GM19099 (cell line): Measurements from ENCODE around the gene TSBP1.

Experiments used
- POLR2A ChIP-seq: IDR thresholded peaks from 3 replicates; pipeline ENCODE4 v1.6.1; 2011; ENCODE audit warnings: low read depth; ENCODE audit not compliant: insufficient read length; ENCODE audit errors: extremely low read depth

Gene TSBP1, protein sequence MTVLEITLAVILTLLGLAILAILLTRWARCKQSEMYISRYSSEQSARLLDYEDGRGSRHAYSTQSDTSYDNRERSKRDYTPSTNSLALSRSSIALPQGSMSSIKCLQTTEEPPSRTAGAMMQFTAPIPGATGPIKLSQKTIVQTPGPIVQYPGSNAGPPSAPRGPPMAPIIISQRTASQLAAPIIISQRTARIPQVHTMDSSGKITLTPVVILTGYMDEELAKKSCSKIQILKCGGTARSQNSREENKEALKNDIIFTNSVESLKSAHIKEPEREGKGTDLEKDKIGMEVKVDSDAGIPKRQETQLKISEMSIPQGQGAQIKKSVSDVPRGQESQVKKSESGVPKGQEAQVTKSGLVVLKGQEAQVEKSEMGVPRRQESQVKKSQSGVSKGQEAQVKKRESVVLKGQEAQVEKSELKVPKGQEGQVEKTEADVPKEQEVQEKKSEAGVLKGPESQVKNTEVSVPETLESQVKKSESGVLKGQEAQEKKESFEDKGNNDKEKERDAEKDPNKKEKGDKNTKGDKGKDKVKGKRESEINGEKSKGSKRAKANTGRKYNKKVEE

DNA sequence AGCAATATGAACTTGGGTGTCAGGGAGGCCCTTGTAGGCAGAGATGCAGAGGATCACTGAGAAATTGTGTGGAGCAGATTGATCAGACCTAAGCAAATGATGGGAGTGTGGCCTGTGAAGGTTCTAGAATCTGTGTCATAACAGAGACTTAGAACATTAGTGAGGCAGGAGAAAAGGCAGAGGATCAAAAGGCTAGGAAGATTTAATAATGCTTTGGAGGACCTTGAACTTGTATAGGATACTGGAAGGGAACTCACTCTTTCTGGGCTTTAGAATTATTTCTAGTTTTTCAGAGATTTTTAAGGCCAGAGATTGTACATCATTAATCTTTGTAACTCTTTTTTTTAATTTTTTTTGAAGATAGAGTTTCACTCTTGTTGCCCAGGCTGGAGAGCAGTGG, at the start of gene TSBP1:
TSS of gene TSBP1 (minus strand) at position 101 of the 400 bp plus-strand sequence. CDS start 197 bp downstream, outside the sequence.
- TF ChIP-seq POLR2A: no peak

DNA sequence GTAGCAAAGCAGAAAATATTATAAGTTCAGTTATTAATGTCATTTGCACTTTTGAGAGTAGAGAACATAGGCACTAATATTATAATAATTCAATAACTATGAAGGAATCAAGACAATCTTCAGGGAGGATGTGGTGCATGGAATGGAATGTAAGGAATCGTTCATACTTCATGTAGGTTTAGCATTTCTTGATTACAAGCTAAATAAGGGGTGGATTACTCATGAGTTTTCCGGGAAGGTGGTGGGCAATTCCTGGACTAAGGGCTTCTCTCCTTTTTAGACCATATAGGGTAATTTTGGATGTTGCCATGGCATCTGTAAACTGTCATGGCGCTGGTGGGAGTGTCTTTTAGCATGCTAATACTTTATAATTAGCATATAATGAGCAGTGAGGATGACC, 44.3 kb upstream of the TSBP1 start:
- no peak for TF ChIP-seq POLR2A

DNA sequence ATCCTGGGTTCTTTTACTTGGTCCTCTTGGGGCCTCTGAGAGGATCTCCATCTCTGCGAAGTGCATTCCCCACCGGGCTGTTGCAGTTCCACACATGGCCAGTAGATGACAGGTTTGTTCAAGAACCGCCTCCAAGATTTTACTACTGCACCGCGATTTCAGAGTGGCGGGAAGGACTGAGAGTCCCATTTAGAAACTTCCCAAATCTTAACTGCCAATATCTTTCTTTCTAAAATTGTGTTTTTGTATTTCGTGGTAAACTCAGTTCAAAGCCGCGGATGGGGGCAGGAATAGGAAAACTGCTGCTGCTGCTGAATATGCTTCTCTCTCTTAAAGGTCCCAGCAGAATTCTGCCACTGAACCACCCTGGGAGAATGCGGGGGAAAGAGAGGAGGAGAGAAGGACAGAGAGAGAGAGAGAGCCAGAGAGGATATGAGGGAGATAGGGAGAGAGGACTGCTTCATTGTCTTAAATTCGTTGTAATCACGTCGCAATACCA, 43.9 kb upstream of the TSBP1 start:
- no peak for TF ChIP-seq POLR2A

DNA sequence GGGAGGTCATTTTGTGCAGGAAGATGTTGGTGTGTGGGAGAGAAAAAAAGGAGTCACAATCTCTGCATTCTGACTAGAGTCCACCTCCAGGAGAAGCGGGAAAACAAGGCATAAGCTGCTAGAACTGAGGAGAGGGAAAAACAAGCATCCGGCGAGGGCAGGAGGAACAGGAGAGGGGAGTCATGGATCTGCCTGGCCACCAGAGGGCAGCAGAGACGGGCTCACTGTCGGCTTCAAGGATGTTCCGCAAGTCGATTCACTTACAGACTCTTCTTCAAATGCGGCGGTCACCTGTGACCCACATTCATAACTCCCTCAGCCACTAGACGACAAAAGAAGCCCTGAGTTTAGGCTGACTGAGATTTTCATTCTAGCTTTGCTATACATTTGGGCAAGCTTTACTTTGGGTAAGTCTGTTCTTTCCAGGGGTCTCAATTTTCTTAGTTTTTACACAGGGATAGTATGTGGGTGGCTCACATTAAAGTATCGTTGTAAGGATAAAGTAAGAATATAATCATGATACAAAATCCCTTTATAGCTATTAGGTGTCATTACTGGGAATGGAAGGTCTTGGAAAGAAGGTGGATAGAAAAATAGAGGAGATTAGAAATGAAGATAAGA, 41.8 kb upstream of the TSBP1 start:
- TF ChIP-seq POLR2A: no peak

DNA sequence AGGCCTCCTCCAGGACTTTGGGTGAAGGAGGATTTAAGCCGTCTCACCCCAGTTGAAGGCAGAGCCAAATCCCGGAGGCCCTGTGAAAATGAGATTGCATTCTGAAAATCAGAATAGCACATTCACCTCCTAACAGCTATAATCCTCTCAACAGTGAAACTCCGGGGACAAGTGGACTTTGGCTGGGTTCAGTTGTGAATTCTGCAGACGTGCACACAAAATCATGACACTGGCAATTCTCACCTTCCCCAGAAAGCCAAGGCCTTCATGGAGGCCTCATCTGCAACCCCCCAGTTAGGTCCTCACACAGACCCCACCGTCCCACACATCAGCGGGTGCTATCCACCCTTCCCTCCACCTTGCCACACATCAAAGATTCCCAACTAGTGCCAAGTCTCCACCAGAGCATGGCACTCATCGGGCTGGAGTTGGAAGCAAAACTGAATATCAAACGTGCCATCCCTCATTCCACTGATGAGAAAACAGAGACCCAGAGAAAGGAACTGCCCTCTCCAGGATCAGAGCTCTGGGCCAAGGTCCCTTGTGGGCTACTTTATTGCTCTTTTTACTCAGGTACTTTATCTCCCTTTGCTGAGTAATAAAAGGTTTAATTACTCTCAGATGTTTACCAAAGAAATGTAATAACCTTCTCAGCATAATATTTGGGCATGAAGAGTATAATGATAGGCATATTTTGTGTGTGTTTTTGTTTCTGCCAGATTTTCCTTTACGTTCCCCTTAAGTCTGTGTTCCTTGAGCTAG, 40.0 kb upstream of the TSBP1 start:
- no peak for TF ChIP-seq POLR2A

DNA sequence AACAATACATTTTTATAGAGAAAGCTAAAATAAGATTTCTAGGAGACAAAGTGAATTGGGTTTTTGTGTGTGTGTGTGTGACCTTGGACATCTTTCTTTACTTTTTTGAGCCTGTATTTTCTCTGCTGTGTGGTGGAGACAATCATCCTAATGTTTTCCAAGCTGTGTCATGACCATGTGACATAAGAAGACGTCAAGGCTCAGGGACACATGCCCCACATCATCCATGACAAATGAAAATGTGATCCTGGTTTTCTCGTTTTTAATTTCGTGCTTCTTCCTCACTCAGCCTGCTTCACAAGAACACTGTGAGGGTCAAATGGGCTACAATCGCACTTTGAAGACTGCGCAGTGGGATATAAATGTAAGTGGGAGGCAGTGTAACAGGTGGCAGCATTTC, 39.2 kb upstream of the TSBP1 start:
- no peak for TF ChIP-seq POLR2A

DNA sequence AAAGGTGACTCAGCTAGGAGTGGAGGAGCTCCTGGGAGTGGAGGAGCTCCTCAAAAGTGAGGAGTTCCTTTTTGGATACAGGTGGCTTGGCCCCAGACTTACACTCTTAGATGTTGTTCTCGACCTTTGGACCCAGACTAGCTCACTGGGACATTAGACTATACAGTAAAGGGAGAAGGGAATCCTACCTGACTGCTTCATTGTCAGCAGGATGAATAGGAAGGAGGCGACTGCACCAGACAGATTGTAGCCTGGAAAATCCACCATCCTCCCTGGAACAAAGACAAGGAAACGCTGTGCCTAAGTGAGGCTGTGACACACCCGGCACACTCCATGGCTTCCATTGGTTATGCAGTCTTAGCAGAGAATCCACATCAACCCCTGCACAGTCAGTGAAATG, 35.2 kb upstream of the TSBP1 start, which contains the start of gene BTNL2:
TSS of gene BTNL2 (minus strand) at position 325 of the 400 bp plus-strand sequence. CDS start at position 267, 58 bp downstream.
- no peak for TF ChIP-seq POLR2A

DNA sequence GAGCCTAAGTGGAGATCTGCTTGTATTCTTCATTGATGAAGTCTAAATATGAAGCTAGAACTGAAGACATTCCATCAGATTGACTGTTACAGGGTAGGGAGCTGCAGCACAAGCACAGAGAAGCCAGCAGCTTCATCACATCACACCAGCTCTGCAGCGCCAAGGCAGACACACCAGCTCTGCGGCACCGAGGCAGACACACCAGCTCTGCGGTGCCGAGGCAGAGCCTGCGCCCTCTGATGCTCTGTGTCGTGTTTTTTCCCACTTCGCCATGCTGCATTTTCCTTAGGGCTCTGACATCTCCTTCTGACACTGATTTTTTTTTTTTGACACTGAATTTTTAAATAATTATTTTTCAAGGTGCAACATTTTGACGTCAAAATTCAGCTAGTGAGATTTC, 34.5 kb upstream of the TSBP1 start:
- no peak for TF ChIP-seq POLR2A

DNA sequence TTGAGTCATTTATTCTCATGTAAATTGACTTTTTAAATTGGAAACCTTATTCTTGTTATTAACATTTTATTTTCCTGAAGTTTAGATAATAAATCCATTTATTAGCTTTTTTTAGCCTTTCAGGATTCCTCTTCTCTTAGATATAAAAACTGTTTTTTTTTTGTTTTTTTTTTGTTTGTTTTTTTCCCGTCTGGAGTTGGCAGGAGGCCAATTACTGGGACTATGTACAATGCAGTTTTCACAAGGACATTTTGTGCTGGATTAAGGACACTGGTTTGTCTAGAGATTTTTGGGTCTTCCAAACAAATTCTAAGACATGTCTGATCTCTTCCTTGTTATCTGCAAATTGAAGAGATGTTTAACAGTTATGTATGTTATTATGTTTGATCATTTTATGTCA, 34.0 kb upstream of the TSBP1 start:
- no peak for TF ChIP-seq POLR2A

DNA sequence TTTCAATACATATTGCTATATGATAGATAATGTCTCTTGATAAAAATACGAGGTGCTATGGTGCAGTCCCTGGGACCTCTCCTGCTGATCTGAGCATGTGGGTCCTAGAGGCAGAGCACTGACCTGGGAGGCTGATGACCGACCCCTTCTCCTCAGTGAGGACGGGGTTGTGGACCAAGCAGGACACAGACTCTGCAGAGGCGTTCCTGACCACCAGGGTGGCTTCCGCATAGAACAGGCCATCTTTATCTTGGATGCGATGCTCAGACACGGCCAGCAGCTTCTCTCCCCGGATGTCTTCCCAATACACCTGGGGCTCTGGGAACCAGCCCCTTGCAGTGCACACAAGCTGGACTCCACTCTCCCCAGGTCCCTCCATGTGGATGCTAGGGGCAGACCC, 31.1 kb upstream of the TSBP1 start:
- TF ChIP-seq POLR2A: no peak

DNA sequence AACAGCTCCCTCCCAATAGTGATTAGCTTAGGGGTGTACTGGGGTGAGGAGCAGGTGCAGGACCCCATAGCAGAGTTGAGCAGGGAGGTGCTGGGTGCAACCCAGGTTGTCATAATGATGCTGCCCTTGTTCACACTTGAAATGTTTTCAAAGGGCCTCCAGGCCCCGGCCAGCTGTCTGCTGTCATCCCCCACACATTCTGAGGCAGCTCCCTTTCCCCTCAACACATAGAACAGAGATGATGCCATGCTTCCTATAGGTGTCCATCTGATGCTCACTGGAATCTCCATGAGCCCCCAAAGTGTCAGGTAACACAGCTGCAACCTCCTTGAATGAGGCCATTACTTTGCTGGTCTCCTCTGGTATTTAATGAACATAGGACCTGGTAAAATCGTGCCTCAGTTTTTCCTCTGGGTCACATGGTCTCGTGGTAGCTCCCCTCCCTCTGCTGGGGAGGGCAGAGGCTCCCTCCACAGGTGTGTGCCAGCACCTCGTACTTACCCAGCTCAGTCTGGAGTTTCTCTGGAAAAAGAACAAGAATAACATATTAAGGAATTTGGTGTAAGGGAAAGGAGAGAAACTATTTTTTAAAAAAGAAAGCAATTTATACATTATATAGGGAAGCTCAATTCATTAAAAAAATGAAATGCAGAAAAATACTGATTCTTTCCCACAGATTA, 29.7 kb upstream of the TSBP1 start:
- no peak for TF ChIP-seq POLR2A

DNA sequence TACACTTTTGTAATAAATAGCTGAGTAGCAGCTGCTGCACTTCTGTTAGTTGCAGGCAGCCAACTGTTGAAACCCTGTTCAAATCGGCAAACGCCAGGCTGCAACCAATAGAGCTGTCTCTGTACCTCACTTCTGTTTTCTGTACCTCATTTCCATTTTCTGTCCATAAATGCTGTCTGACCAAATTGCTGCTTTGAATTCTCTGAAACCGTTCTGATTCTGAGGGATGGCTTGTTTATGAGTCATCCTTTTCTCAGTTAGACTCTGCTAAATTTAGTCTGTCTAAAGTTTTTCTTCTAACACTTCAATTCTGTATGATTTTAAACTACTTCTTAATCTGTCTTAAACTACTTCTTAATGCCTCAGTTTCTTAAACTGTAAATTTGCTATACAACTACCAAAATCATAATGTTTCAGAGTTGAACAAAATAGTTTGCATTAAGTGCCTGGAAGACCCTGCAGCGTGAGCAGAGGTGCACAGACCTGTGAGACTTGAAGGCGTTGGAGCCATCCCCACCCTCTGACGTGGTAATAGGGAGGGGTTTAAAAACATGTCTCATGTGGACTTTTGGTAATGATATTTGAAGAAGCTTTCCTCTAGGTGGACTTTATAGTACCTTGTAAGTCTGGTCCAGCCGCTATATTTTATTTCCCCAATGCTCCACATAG, 25.7 kb upstream of the TSBP1 start:
- no peak for TF ChIP-seq POLR2A

DNA sequence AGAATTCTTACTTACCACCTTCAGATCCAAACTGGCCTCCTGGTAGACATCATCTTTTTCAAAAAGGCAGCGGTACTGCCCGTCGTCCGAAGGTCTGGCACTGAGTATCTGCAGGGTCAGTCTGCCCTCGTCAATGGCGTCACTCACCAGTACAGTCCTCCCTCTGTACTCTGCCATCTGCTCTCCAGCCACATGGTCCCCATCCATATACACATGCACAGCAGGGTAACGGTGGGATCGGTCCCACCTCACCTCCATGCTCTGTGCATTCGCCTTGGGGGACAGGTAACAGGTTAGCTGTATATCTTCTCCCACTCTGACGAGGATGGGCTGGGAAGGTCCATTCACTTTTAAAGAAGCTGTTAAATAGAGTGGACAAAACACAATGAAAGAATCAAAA, 24.3 kb upstream of the TSBP1 start:
- no peak for TF ChIP-seq POLR2A
